ENCODE results near the gene DYNC1I1.
A peak's percentile ranks its signal among the peaks of the same experiment; 100 is the strongest.

The DYNC1I1 gene

DNA sequence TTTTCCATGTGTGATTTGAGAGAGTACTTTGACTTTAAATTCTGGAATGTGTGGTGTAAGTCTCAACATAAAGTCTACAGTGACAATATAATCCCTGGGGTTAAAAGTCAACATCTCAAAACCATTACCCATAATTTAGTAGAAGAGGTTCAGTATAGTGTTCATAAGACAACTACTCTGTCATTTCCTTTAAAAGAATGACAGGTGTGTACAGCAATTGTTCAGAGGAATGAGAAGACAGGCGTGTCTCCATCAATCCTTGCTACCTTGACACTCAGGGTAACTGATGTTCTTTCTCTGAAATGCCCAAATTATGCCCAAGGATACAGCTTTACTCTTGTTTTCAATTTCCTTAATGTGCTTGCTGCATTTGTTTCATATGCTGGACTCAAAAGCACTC lies 256.4 kb downstream of the DYNC1I1 start:
- H3K4me3 ChIP-seq (ENCODE audit: low read length), result no peak overlapping the region
- H3K9ac ChIP-seq (ENCODE audit: low read length), result no peak overlapping the region
- H3K27me3 ChIP-seq (replicated peaks; ENCODE audit: control insufficient read depth, insufficient read depth, low read length), result no peaks in the 10 kb centered on the region
- peaks cover 12% of the 10 kb centered on the region for H3K4me1 ChIP-seq (ENCODE audit: control insufficient read depth, insufficient read depth, low read length)
- H3K36me3 ChIP-seq (ENCODE audit: control insufficient read depth, insufficient read depth, low read length, severe bottlenecking), result peaks cover 6% of the 10 kb centered on the region
- no peaks in the 10 kb centered on the region for H3K9me3 ChIP-seq (ENCODE audit: control insufficient read depth, low read length)
- no peak for DNase-seq (ENCODE audit: low read depth)

DNA sequence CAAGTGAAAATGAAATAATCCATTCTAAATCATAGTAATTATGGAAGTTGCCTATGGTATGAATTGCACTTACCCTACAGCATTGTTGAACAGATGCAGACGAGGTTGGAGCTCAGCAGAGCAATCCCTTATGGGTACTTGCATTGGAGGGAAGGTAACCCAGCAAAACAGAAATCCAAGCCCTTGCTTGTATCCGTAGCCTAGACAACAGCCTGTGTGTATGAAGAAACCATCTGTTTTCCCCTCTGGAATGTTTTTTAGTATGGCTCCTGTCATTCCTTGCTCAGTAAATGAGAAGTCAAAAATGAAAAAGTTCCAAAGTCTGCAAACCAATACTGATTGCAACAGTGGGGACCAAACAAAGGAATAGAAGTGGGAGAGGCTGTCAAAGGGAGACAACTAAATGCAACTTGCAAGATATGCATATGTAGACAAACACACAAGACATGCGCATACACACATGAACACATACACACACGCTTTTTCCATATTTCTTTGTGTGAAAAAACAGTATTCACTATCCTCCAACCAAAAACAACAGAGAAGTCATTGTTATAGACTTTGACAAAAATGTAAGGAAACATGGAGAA lies 260.8 kb downstream of the DYNC1I1 start:
- Histone ChIP-seq H3K27me3 (replicated peaks; ENCODE audit: control insufficient read depth, insufficient read depth, low read length) (no peaks in the 10 kb centered on the region), H3K4me3 (ENCODE audit: low read length) (no peak overlapping the region), H3K4me1 (ENCODE audit: control insufficient read depth, insufficient read depth, low read length) (no peaks in the 10 kb centered on the region), H3K9me3 (ENCODE audit: control insufficient read depth, low read length) (no peaks in the 10 kb centered on the region), H3K36me3 (ENCODE audit: control insufficient read depth, insufficient read depth, low read length, severe bottlenecking) (peaks cover 6% of the 10 kb centered on the region), H3K9ac (ENCODE audit: low read length) (no peak overlapping the region)
- DNase-seq (ENCODE audit: low read depth), result no peak

- Histone ChIP-seq H3K4me3 (ENCODE audit: low read length) (no peak overlapping the region), H3K9me3 (ENCODE audit: control insufficient read depth, low read length) (no peaks in the 10 kb centered on the region), H3K36me3 (ENCODE audit: control insufficient read depth, insufficient read depth, low read length, severe bottlenecking) (peaks cover 6% of the 10 kb centered on the region), H3K27me3 (replicated peaks; ENCODE audit: control insufficient read depth, insufficient read depth, low read length) (no peaks in the 10 kb centered on the region), H3K4me1 (ENCODE audit: control insufficient read depth, insufficient read depth, low read length) (no peaks in the 10 kb centered on the region), H3K9ac (ENCODE audit: low read length) (no peak overlapping the region)
- no peak for DNase-seq (ENCODE audit: low read depth)
These were observed 262.8 kb downstream of the DYNC1I1 start for GRCh38 chr7:96034940-96035727.

- Histone ChIP-seq H3K4me1 (ENCODE audit: control insufficient read depth, insufficient read depth, low read length) (peaks cover 13% of the 10 kb centered on the region), H3K36me3 (ENCODE audit: control insufficient read depth, insufficient read depth, low read length, severe bottlenecking) (no peaks in the 10 kb centered on the region), H3K27me3 (replicated peaks; ENCODE audit: control insufficient read depth, insufficient read depth, low read length) (no peaks in the 10 kb centered on the region), H3K9me3 (ENCODE audit: control insufficient read depth, low read length) (no peaks in the 10 kb centered on the region), H3K4me3 (ENCODE audit: low read length) (no peak overlapping the region), H3K9ac (ENCODE audit: low read length) (no peak overlapping the region)
- no peak for DNase-seq (ENCODE audit: low read depth)
These were observed 268.0 kb downstream of the DYNC1I1 start for GRCh38 chr7:96040250-96040772.

DNA sequence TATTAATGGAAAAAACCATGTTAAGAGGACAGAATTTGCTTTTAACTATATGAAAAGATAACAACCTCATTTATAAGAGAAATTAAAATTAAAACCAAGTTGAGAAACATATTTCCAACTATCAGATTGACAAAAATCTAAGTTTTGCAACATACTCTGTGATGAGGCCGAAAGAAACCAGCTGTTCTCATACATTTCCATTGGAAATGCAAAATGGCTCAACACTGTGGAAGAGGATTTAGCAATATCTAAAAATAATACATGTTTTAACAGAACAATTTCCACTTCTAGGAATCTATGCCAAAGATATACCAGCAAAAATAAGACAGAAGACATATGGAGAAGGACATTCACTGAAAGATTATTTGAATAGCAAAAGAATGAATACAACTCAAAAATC lies 268.8 kb downstream of the DYNC1I1 start:
- H3K9me3 ChIP-seq (ENCODE audit: control insufficient read depth, low read length), result no peaks in the 10 kb centered on the region
- H3K4me1 ChIP-seq (ENCODE audit: control insufficient read depth, insufficient read depth, low read length), result peaks cover 13% of the 10 kb centered on the region
- H3K9ac ChIP-seq (ENCODE audit: low read length), result no peak overlapping the region
- H3K27me3 ChIP-seq (replicated peaks; ENCODE audit: control insufficient read depth, insufficient read depth, low read length), result no peaks in the 10 kb centered on the region
- peak; percentile 40 for DNase-seq (ENCODE audit: low read depth)
- no peaks in the 10 kb centered on the region for H3K36me3 ChIP-seq (ENCODE audit: control insufficient read depth, insufficient read depth, low read length, severe bottlenecking)
- no peak overlapping the region for H3K4me3 ChIP-seq (ENCODE audit: low read length)

DNA sequence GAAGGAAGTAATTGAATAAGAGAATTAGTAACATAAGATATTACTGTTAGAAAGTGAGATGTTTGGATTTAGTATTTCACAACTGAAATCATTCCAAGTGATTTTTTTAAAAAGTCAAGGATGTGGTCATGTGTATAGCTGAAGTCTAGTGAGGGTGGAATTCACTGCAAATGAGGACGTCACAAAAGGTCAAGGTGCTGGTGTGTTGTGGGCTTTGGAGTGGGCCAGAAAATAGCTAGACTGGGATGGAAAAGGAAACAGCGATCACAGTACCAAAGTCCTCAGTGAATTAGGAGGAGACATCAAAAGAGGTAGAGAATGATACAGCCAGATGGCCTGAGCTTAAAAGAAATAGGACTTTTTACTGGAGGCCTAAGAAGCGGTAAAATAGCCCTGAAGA lies 272.8 kb downstream of the DYNC1I1 start:
- H3K27me3 ChIP-seq (replicated peaks; ENCODE audit: control insufficient read depth, insufficient read depth, low read length), result no peaks in the 10 kb centered on the region
- peaks cover 13% of the 10 kb centered on the region for H3K4me1 ChIP-seq (ENCODE audit: control insufficient read depth, insufficient read depth, low read length)
- H3K36me3 ChIP-seq (ENCODE audit: control insufficient read depth, insufficient read depth, low read length, severe bottlenecking), result no peaks in the 10 kb centered on the region
- DNase-seq (ENCODE audit: low read depth), result no peak
- no peaks in the 10 kb centered on the region for H3K9me3 ChIP-seq (ENCODE audit: control insufficient read depth, low read length)
- no peak overlapping the region for H3K9ac ChIP-seq (ENCODE audit: low read length)
- H3K4me3 ChIP-seq (ENCODE audit: low read length), result no peak overlapping the region

DNA sequence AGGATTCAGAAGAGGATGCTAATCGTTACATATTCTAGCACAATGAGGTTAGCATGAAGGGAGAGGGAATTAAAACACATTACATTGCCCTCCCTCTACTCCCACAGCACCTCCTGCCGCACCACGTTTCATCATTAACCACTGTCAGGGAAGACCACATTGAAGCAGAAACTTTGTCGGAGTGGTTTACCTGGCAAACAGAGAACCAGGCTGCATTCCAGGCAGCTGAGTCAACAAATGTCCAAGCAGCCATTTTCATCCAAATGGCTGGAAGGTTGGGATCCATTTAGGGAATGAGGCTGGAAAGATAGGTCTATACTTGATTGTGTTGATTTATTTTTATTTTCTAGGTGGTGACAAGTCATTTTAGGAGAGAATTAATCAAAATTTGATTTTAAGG lies 273.6 kb downstream of the DYNC1I1 start:
- no peak overlapping the region for H3K9ac ChIP-seq (ENCODE audit: low read length)
- DNase-seq (ENCODE audit: low read depth), result no peak
- no peaks in the 10 kb centered on the region for H3K27me3 ChIP-seq (replicated peaks; ENCODE audit: control insufficient read depth, insufficient read depth, low read length)
- H3K9me3 ChIP-seq (ENCODE audit: control insufficient read depth, low read length), result no peaks in the 10 kb centered on the region
- no peaks in the 10 kb centered on the region for H3K36me3 ChIP-seq (ENCODE audit: control insufficient read depth, insufficient read depth, low read length, severe bottlenecking)
- H3K4me1 ChIP-seq (ENCODE audit: control insufficient read depth, insufficient read depth, low read length), result peaks cover 6% of the 10 kb centered on the region
- no peak overlapping the region for H3K4me3 ChIP-seq (ENCODE audit: low read length)

DNA sequence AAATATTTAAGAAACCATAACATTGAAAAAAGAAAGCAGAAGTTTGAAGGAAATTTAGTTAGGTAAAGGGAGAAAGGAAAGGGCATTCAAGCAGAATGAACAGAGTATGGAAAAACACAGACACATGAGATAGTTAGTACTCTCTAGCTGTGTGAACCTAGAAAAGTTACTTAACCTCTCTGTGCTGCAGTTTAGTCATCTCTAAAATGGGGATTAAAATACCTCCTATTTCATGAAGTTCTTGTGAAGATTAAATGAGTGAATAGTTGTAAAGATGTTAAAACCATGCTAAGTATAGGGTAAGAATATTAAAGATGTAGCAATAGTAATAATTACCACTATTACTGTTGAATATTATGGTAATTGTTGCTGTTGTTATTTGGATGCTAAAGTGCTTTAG lies 279.9 kb downstream of the DYNC1I1 start:
- H3K9ac ChIP-seq (ENCODE audit: low read length), result no peak overlapping the region
- H3K36me3 ChIP-seq (ENCODE audit: control insufficient read depth, insufficient read depth, low read length, severe bottlenecking), result no peaks in the 10 kb centered on the region
- DNase-seq (ENCODE audit: low read depth), result no peak
- H3K4me3 ChIP-seq (ENCODE audit: low read length), result no peak overlapping the region
- peaks cover 5% of the 10 kb centered on the region for H3K4me1 ChIP-seq (ENCODE audit: control insufficient read depth, insufficient read depth, low read length)
- no peaks in the 10 kb centered on the region for H3K27me3 ChIP-seq (replicated peaks; ENCODE audit: control insufficient read depth, insufficient read depth, low read length)
- H3K9me3 ChIP-seq (ENCODE audit: control insufficient read depth, low read length), result no peaks in the 10 kb centered on the region

DNA sequence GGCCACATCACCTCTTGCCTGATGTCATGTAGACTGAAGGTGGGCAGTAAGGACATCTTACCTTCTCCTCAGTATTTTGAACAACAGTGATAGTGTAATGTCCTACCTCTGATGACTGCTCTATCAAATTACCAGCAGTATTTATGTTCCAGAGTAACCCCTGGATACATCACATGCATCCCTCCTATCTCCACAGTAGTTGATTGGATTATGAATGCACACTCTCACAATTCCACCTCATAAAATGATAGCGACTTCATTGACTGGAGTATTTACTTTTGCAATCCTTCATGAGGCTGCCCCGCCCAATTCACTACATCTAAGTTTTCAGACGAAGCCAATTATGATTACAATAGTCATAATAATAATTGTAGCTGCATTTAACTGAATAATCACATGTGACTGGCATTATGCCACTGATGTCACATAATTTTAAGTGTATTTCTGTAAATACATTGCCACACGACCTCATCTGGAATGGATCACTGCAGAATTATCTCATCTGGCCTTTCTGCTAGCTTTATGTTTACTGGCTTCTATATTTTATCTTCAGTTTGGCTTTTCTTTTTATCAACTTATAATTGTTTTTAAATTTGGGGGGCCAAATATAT lies 280.6 kb downstream of the DYNC1I1 start:
- Histone ChIP-seq H3K9ac (ENCODE audit: low read length) (no peak overlapping the region), H3K9me3 (ENCODE audit: control insufficient read depth, low read length) (no peaks in the 10 kb centered on the region), H3K4me1 (ENCODE audit: control insufficient read depth, insufficient read depth, low read length) (peaks cover 5% of the 10 kb centered on the region), H3K36me3 (ENCODE audit: control insufficient read depth, insufficient read depth, low read length, severe bottlenecking) (no peaks in the 10 kb centered on the region), H3K4me3 (ENCODE audit: low read length) (no peak overlapping the region), H3K27me3 (replicated peaks; ENCODE audit: control insufficient read depth, insufficient read depth, low read length) (no peaks in the 10 kb centered on the region)
- DNase-seq (ENCODE audit: low read depth), result no peak

GRCh38 chr7:96055717-96056116 lies 283.4 kb downstream of the DYNC1I1 start:
- no peak for DNase-seq (ENCODE audit: low read depth)
- no peak overlapping the region for H3K4me3 ChIP-seq (ENCODE audit: low read length)
- H3K9me3 ChIP-seq (ENCODE audit: control insufficient read depth, low read length), result peaks cover 12% of the 10 kb centered on the region
- H3K27me3 ChIP-seq (replicated peaks; ENCODE audit: control insufficient read depth, insufficient read depth, low read length), result no peaks in the 10 kb centered on the region
- no peaks in the 10 kb centered on the region for H3K36me3 ChIP-seq (ENCODE audit: control insufficient read depth, insufficient read depth, low read length, severe bottlenecking)
- H3K4me1 ChIP-seq (ENCODE audit: control insufficient read depth, insufficient read depth, low read length), result peaks cover 5% of the 10 kb centered on the region
- H3K9ac ChIP-seq (ENCODE audit: low read length), result no peak overlapping the region

- Histone ChIP-seq H3K36me3 (ENCODE audit: control insufficient read depth, insufficient read depth, low read length, severe bottlenecking) (no peaks in the 10 kb centered on the region), H3K4me1 (ENCODE audit: control insufficient read depth, insufficient read depth, low read length) (peaks cover 13% of the 10 kb centered on the region), H3K27me3 (replicated peaks; ENCODE audit: control insufficient read depth, insufficient read depth, low read length) (no peaks in the 10 kb centered on the region), H3K4me3 (ENCODE audit: low read length) (no peak overlapping the region), H3K9ac (ENCODE audit: low read length) (no peak overlapping the region), H3K9me3 (ENCODE audit: control insufficient read depth, low read length) (peaks cover 16% of the 10 kb centered on the region)
- no peak for DNase-seq (ENCODE audit: low read depth)
These were observed 286.7 kb downstream of the DYNC1I1 start for GRCh38 chr7:96059075-96059474.
